ENCODE results near the gene PARP15. TPM values are rescaled to one million over a fixed set of nuclear protein-coding genes. Genes with fewer than 3 reads are reported as not detected.

The PARP15 gene
- total RNA-seq, 1 experiment from 2014 or later: 0.12 TPM

GRCh38 chr3:122603056-122603455 is 25.6 kb downstream of the PARP15 start (continued):
- no peak for TF ChIP-seq REST (IDR thresholded peaks at IDR 0.05; ENCODE audit: low read depth)
- no peak for TF ChIP-seq ZBTB33 (IDR thresholded peaks at IDR 0.05; ENCODE audit: extremely low read depth, insufficient replicate concordance, low read length)
- no peak for TF ChIP-seq EGR1 (IDR thresholded peaks at IDR 0.05; ENCODE audit: low read depth)
- TF ChIP-seq SIN3A (IDR thresholded peaks at IDR 0.05; ENCODE audit: low read depth): no peak
- no peak for TF ChIP-seq MAX (IDR thresholded peaks at IDR 0.05)
- TF ChIP-seq EZH2phosphoT487 (IDR thresholded peaks at IDR 0.05; ENCODE audit: borderline replicate concordance): no peak
- no peak for TF ChIP-seq RAD21 (IDR thresholded peaks at IDR 0.05; ENCODE audit: low read depth)
- no peak for TF ChIP-seq POLR2AphosphoS5 (IDR thresholded peaks at IDR 0.05; ENCODE audit: low read depth, low read length)
- no peak for TF ChIP-seq ATF3 (IDR thresholded peaks at IDR 0.05)
- TF ChIP-seq ZNF274 (IDR thresholded peaks at IDR 0.05; ENCODE audit: low read depth, low read length): no peak
- no peak for TF ChIP-seq FOSL1 (IDR thresholded peaks at IDR 0.05; ENCODE audit: low read depth)
- TF ChIP-seq YY1 (IDR thresholded peaks at IDR 0.05; ENCODE audit: extremely low read depth, insufficient replicate concordance, low read depth, low read length): no peak
